ENCODE results near the gene HIC2.
"Not testable (repeated sequence)": the region's sequence is repeated elsewhere in the genome, so short reads cannot be mapped to it uniquely, and the experiment has no call there.

Gene HIC2

DNA sequence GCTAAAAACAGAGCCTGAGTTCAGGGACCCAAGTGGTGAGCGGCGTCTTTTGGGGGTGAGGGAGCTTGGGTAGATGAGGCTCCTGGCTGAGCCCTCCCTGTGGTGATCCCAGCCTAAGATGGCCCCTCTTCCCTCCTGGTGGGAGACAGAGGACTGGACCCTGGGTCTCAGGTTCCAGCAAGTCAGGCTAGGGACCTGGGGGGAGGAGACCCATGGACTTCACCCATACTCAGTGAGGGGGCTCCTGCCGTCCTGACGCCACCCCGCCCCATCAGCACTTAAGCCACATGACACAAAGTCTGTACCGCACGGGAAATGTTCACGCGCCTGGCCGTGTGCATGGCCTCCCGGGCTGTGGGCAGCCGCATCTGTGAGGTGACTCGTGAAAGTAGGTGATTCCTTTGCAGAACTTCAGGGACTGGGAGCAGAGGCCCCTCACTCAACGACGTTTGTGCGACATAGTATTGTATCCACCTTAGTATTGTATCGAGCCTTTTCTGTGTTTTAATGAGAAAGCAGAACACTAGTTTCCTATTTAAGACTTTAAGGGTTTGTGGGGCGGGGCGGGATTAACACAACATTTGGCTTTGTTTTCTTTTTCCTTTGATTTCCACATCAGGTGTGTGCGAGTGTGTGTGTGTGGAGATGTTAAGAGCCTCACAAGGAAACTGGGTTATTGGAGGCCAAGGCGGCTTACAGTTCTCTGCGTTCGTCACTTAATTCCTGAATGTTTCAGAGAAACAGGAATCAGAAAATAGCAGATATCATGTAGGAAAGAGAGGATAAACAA is 31.7 kb downstream of the HIC2 start:
- TF ChIP-seq POLR2A (IDR thresholded peaks at IDR 0.05; ENCODE audit: extremely low read depth, insufficient read length) (no peak), MYC (IDR thresholded peaks at IDR 0.05; ENCODE audit: low read depth, low read length) (no peak)
- TF ChIP-seq, protein P1, sequence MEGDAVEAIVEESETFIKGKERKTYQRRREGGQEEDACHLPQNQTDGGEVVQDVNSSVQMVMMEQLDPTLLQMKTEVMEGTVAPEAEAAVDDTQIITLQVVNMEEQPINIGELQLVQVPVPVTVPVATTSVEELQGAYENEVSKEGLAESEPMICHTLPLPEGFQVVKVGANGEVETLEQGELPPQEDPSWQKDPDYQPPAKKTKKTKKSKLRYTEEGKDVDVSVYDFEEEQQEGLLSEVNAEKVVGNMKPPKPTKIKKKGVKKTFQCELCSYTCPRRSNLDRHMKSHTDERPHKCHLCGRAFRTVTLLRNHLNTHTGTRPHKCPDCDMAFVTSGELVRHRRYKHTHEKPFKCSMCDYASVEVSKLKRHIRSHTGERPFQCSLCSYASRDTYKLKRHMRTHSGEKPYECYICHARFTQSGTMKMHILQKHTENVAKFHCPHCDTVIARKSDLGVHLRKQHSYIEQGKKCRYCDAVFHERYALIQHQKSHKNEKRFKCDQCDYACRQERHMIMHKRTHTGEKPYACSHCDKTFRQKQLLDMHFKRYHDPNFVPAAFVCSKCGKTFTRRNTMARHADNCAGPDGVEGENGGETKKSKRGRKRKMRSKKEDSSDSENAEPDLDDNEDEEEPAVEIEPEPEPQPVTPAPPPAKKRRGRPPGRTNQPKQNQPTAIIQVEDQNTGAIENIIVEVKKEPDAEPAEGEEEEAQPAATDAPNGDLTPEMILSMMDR (IDR thresholded peaks at IDR 0.05; ENCODE audit: low read depth, low read length): no peak
- TF ChIP-seq, protein P2, sequence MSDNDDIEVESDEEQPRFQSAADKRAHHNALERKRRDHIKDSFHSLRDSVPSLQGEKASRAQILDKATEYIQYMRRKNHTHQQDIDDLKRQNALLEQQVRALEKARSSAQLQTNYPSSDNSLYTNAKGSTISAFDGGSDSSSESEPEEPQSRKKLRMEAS (IDR thresholded peaks at IDR 0.05; ENCODE audit: low read depth, low read length): no peak
- no peak overlapping the region for H3K4me3 ChIP-seq (ENCODE audit: low read depth, low read length)
- no peak for DNase-seq (ENCODE audit: low read depth)

DNA sequence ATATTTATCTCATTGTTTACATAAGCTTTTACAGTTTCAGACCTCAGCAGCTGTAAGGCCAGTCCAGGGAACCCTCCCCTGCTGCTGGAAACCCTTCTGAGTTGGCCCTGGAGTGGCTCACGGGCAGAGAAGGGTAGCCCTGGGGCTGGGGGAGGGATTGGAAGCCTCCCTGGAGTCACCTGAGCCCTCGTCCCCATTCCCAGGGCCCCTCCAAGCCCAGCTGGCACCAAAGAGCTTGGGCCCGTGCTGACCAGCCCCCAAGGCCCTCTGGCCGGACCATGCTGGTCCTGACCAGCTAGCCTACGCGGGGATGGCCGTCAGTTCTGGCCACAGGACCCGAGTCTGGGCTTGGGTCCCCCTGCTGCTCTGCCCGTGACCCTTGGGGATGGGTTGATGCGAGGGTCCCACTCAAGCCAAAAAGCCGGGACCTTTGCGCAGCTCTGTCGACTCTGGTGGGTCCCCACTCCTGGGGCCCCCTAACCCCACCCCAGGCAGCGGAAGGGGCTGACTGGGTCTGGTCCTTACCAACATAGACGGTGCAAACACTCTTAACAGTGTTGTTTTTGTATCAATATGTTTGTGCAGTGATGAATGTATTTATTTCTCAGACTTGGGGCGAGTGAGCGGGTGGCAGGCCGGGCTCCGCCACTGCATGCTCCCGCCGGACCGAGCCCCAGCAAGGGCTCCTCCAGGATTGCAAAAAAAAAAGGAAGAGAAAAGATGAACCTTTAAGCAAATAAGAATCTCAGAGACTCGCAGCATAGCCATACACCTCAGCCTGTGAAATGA is 32.6 kb downstream of the HIC2 start:
- H3K4me3 ChIP-seq (ENCODE audit: low read depth, low read length): no peak overlapping the region
- TF ChIP-seq, protein P1 (IDR thresholded peaks at IDR 0.05; ENCODE audit: low read depth, low read length): no peak
- TF ChIP-seq POLR2A (IDR thresholded peaks at IDR 0.05; ENCODE audit: extremely low read depth, insufficient read length) (no peak), MYC (IDR thresholded peaks at IDR 0.05; ENCODE audit: low read depth, low read length) (no peak)
- TF ChIP-seq, protein P2 (IDR thresholded peaks at IDR 0.05; ENCODE audit: low read depth, low read length): no peak
- DNase-seq (ENCODE audit: low read depth): no peak

DNA sequence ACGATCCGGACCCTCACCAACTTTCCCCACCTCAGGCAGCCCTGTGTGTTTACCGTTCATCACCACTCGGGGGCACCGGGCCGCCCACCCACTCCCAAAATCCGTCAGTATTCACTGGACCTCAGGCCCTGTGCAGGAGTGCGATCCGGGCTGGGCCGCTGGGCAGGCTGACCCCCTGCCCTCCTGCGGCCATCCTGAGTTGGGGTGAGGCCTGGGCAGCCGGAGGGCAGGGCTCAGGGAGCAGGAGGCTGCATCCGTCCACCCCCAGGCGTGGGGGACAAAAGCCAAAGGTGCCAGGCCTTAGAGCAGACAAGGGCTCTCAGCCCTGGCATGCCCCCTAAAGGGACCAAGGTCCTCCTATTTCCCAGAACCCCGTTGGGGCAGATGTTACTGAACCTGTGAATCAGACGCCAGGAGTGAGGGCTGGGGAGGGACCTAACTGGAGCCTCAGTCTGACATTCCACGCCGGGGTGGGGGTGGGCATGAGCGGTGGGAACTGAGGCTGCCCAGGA is 33.2 kb downstream of the HIC2 start:
- TF ChIP-seq, protein P2 (IDR thresholded peaks at IDR 0.05; ENCODE audit: low read depth, low read length): no peak
- TF ChIP-seq, protein P1 (IDR thresholded peaks at IDR 0.05; ENCODE audit: low read depth, low read length): no peak
- no peak for TF ChIP-seq POLR2A (IDR thresholded peaks at IDR 0.05; ENCODE audit: extremely low read depth, insufficient read length)
- no peak for TF ChIP-seq MYC (IDR thresholded peaks at IDR 0.05; ENCODE audit: low read depth, low read length)
- H3K4me3 ChIP-seq (ENCODE audit: low read depth, low read length): no peak overlapping the region
- no peak for DNase-seq (ENCODE audit: low read depth)

DNA sequence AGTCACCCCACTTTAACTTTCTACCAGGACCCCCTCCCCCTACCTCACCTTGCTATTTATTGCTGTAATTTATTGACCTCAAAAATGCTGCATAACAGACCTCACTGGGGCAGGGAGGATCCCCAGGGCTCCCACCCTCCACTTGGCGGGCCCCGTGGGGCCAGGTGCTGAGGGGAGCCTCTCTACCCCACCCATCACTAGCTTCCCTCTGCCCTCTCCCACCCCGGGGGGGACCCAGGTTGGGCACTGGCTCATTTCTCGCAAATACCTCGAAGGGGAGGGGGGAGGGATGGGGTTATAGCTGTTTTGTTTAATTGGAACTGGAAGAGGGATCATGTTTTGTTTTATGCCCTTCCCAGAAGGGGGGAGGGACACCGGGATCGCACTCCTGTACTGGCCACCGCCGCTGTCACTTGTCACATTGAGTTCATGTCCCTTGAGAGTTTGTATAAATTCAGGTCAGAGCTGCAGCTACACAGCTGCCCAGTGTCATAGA is 33.7 kb downstream of the HIC2 start:
- no peak overlapping the region for H3K4me3 ChIP-seq (ENCODE audit: low read depth, low read length)
- TF ChIP-seq, protein P1 (IDR thresholded peaks at IDR 0.05; ENCODE audit: low read depth, low read length): no peak
- TF ChIP-seq, protein P2 (IDR thresholded peaks at IDR 0.05; ENCODE audit: low read depth, low read length): no peak
- TF ChIP-seq POLR2A (IDR thresholded peaks at IDR 0.05; ENCODE audit: extremely low read depth, insufficient read length): no peak
- no peak for TF ChIP-seq MYC (IDR thresholded peaks at IDR 0.05; ENCODE audit: low read depth, low read length)
- DNase-seq (ENCODE audit: low read depth): no peak

DNA sequence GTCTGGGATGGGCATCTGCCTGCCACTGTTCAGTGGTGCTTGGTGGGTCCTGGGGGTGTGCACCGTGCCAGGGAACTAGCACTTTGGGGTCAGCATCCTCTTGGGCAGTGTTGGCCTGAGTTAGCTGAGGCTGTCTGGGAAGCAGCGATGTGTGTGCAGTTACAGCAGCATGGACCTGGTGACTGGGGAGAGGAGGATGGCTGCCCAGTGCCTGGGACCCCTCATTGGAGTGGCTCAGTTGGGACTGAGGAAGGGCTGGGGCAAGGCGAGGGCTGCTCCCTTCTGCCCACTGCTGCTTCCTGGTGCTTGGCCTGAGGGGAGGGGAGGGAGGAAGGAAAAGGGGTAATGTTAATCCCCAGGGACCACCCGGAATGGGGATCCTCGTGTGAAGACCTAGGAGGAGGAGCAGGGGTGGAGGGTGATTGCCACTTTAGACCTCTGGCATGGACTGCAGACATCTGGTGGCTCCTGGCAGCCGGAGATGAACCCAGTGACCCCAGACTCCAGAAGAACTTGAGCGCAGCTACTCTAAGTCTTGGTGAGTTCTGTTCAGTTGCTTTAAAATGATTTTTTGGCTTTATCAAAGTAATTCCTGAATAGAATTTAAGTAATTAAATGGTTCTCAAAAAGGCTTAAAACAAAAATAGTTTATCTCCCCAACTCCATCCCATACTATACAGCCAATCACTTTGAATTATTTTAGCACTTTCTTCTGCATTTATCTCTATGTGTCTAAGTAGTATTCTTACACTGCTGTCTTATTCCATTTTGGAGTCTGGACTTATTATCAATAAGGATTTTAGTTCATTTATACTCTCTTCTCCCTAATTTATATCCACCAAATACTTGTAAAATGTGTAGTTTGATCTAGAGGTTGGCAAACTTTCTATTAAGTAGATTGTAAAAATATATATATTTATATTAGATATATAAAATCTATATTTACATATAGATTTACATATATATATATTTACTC is 34.7 kb downstream of the HIC2 start:
- TF ChIP-seq, protein P1 (IDR thresholded peaks at IDR 0.05; ENCODE audit: low read depth, low read length): no peak
- DNase-seq (ENCODE audit: low read depth): no peak
- H3K4me3 ChIP-seq (ENCODE audit: low read depth, low read length): no peak overlapping the region

DNA sequence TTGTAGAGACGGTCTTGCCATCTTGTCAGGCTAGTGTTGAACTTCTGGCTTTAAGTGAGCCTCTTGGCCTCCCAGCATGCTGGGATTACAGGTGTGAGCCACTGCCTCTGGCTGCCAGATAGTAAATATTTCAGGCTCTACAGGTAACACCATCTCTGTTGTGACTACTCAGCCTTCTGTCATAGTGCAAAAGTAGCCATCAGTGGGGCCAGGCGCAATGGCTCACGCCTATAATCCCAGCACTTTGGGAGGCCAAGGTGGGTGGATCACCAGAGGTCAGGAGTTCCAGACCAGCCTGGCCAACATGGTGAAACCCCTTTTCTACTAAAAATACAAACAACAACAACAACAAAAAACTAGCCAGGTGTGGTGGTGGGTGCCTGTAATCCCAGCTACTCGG is 35.5 kb downstream of the HIC2 start:
- not testable (repeated sequence) for H3K4me3 ChIP-seq (ENCODE audit: low read depth, low read length); DNase-seq (ENCODE audit: low read depth)

DNA sequence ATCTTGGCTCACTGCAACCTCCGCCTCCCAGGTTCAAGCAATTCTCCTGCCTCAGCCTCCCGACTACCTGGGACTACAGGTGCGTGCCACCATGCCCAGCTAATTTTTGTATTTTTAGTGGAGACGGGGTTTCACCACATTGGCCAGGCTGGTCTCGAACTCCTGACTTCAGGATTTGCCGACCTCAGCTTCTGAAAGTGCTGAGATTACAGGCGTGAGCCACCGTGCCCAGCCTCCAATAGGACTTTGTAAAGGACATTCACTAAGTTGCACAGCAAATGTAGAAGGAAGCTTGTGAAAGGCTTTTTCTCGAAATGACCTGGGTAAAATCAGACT is 37.8 kb downstream of the HIC2 start:
- DNase-seq (ENCODE audit: low read depth); H3K4me3 ChIP-seq (ENCODE audit: low read depth, low read length): not testable (repeated sequence)

All from NB4 (cell line).